Measurements from ENCODE around the gene ATP6V0D1. TPM values are rescaled to one million over a fixed set of nuclear protein-coding genes. Genes with fewer than 3 reads are reported as not detected.
A peak's percentile ranks its signal among the peaks of the same experiment; 100 is the strongest.

ATP6V0D1 gene
- polyA plus RNA-seq, 1 of the 3 experiments (the other 2 are of a cell fraction): 135 TPM

DNA sequence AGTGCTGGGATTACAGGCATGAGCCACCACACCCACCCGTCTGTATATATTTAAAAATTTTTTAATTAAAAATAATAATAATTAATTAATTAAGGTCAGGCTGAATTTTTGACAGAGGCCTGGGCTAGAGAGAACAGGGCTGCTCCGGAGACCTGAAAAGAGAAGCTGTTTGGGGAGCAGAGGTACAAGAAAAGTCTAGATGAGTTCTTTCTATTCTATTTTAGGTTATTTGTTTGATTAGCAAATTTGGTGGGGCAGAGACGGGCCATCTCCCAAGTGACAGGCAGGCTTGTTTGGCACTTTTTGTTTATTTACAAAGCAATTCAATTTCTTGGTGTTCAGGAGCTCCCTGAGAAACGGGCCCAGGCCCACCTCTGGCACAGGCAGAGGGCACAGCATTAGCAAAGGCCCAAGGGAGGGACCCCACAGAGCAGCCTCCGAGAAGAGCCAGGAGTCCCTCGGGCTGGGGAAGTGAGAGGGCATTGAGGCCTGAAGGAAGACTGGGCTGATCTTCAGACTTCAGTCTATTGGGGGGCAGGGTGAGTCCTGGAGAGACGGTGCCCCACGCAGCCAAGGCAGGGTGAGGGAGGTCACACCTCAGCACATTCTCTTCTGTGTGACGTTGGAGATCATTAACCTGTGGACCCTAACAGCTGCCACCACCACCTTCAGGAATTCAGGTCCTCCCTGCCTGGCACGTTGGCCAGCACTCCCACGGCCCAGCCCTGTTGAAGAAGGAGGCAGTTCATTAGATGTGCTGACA is 36.9 kb upstream of the ATP6V0D1 start:
- Histone ChIP-seq H3K79me2 (ENCODE audit: insufficient read depth) (no peaks in the 10 kb centered on the region), H3K4me1 (ENCODE audit: control insufficient read depth in 1 of 2, insufficient read depth in 2 of 2, low read depth in 1 of 2, low read length in 1 of 2) (peaks cover 3 to 11% of the 10 kb centered on the region in 2 experiments; a peak in 2 of 4 replicates), H3K9me2 (no peaks in the 10 kb centered on the region), H3K4me3 (ENCODE audit: low read depth in 2 of 2, low read length in 1 of 2) (no peak overlapping the region), H2AFZ (ENCODE audit: low read depth) (no peak overlapping the region), H3K36me3 (replicated peaks in 1 of 2; ENCODE audit: control insufficient read depth in 1 of 2, insufficient read depth in 2 of 2, low read length in 1 of 2) (no peaks in the 10 kb centered on the region), H3K27me3 (ENCODE audit: insufficient read depth) (no peaks in the 10 kb centered on the region), H3K9ac (no peak overlapping the region), H3F3A (replicated peaks; ENCODE audit: insufficient read depth) (peaks cover 24% of the 10 kb centered on the region), H3K4me2 (no peak overlapping the region), H4K20me1 (ENCODE audit: insufficient read depth) (no peaks in the 10 kb centered on the region), H3K9me3 (no peaks in the 10 kb centered on the region), H3K27ac (ENCODE audit: low read depth in 2 of 2, low read length in 1 of 2) (peak overlapping the region in 1 of 2 experiments; percentile 78; a peak in 1 of 4 replicates)
- POLR2A ChIA-PET: no interaction called here
- no peak for DNase-seq
- CTCF ChIA-PET: interaction anchor here (0.6 to 5.9 kb wide), 11 partner anchors 8 to 154 kb away, joined by 3 to 104 read pairs (median 6); partner anchors contain the start of genes ATP6V0D1, C16orf86, CARMIL2 and ENKD1
- TF ChIP-seq EP300 (IDR thresholded peaks at IDR 0.05; ENCODE audit: borderline replicate concordance in 1 of 2, low read depth in 1 of 2, low read length in 1 of 2) (no peak), RXRA (IDR thresholded peaks at IDR 0.05; ENCODE audit: borderline replicate concordance, low read depth) (no peak), SIN3A (IDR thresholded peaks at IDR 0.05; ENCODE audit: borderline replicate concordance, low read depth, low read length) (no peak), RAD21 (IDR thresholded peaks at IDR 0.05; ENCODE audit: low read length) (no peak), SMC3 (IDR thresholded peaks at IDR 0.05; ENCODE audit: low read depth, low read length) (no peak), GATA2 (CRISPR knock-in tag; IDR thresholded peaks at IDR 0.05) (no peak), EZH2phosphoT487 (IDR thresholded peaks at IDR 0.05; ENCODE audit: borderline replicate concordance, low read depth) (no peak), USF1 (IDR thresholded peaks at IDR 0.05; ENCODE audit: borderline replicate concordance, low read depth) (no peak), YY1 (IDR thresholded peaks at IDR 0.05; ENCODE audit: low read depth) (no peak), CHD2 (IDR thresholded peaks at IDR 0.05; ENCODE audit: low read length, partially characterized antibody) (no peak), FOSL2 (IDR thresholded peaks at IDR 0.05; ENCODE audit: borderline replicate concordance, low read depth) (no peak), MEF2A (IDR thresholded peaks at IDR 0.05; ENCODE audit: borderline replicate concordance, low read depth) (no peak), FOXJ3 (CRISPR knock-in tag; IDR thresholded peaks at IDR 0.05) (no peak)
- TF ChIP-seq, protein P1, sequence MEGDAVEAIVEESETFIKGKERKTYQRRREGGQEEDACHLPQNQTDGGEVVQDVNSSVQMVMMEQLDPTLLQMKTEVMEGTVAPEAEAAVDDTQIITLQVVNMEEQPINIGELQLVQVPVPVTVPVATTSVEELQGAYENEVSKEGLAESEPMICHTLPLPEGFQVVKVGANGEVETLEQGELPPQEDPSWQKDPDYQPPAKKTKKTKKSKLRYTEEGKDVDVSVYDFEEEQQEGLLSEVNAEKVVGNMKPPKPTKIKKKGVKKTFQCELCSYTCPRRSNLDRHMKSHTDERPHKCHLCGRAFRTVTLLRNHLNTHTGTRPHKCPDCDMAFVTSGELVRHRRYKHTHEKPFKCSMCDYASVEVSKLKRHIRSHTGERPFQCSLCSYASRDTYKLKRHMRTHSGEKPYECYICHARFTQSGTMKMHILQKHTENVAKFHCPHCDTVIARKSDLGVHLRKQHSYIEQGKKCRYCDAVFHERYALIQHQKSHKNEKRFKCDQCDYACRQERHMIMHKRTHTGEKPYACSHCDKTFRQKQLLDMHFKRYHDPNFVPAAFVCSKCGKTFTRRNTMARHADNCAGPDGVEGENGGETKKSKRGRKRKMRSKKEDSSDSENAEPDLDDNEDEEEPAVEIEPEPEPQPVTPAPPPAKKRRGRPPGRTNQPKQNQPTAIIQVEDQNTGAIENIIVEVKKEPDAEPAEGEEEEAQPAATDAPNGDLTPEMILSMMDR (IDR thresholded peaks at IDR 0.05): no peak
- 79% methylated on average over 11 of the region's 11 CpGs for WGBS (ENCODE audit: low lambda C conversion rate)

Measured in SK-N-SH (cell line).